Right cardiac atrium (tissue), 5 donors: ENCODE measurements around the gene CAND1. TPM values are rescaled to one million over a fixed set of nuclear protein-coding genes. Genes with fewer than 3 reads are reported as not detected.

Source experiments
- ATAC-seq, 2 donors: fragments of 200-7000 bp; cut with Tn5 transposase; one replicate each; pipeline versions ENCODE4 v1.8.0 to v1.9.1; 2020; ENCODE audit warnings: moderate library complexity in 2 of 2, mild to moderate bottlenecking in 1 of 2
- DNase-seq, 3 donors: peaks; one replicate each; pipeline ENCODE4 v3.0.0-alpha.2; 2020
- H3K27ac ChIP-seq: one replicate; pipeline ENCODE4 v1.5.1; 2013; ENCODE audit warnings: mild to moderate bottlenecking, low read length, control low read depth, moderate library complexity
- H3K27me3 ChIP-seq: one replicate; pipeline ENCODE4 v1.6.1; 2013; ENCODE audit not compliant: control insufficient read depth, insufficient read depth
- H3K4me1 ChIP-seq: one replicate; pipeline ENCODE4 v1.6.1; 2013; ENCODE audit warnings: low read length; ENCODE audit not compliant: control insufficient read depth, insufficient read depth
- H3K4me3 ChIP-seq: one replicate; pipeline ENCODE4 v1.5.1; 2013; ENCODE audit warnings: low read length, control low read depth
- H3K9me3 ChIP-seq: one replicate; pipeline ENCODE4 v1.6.1; 2013; ENCODE audit warnings: low read length; ENCODE audit not compliant: control insufficient read depth
- WGBS: extraction: QIAGEN DNeasy Blood & Tissue Kit; methylation state at CpG from one replicate; pipeline ENCODE4 v1.1.7; 2013; 5-methylcytosine and 5-hydroxymethylcytosine counted together
- intact Hi-C, 4 donors: fragments of 100-400 bp; cut with DNase I; formaldehyde crosslinking; loops; one replicate each; pipeline versions ENCODE4 v1.11.0 to v1.14.0; 2022 to 2023
- polyA plus RNA-seq: library from polyadenylated mRNA; stranded (reverse); fragments of 200-250 nt; gene quantifications from one replicate; pipeline ENCODE4 v1.2.3, GENCODE V29; 2013
- total RNA-seq, 4 donors: library from RNA; stranded (reverse); fragmentation: NEBNext Ultra II Directional; extraction: Animal tissue kit (Norgen Biotek cat#: 25700); gene quantifications; one replicate each; pipeline ENCODE4 v1.2.1, GENCODE V29; 2021
- donor health status: healthy with polysubstance abuse.
- donor health status: DM: no; HTN: yes; CAD: no.
- donor health status: DM: no; HTN: no; CAD: no.
- donor health status: DM: no; HTN: yes; CAD: no; lungs with severe emphysema.
- donor health status: DM: yes; HTN: yes; CAD: no.

Gene CAND1
- total and polyA plus RNA-seq, 5 donors, result 12.9 to 72.6 (median 53.3) TPM

- Histone ChIP-seq H3K27ac (no peak overlapping the region), H3K4me1 (no peaks in the 10 kb centered on the region), H3K27me3 (no peaks in the 10 kb centered on the region), H3K4me3 (no peak overlapping the region), H3K9me3 (no peaks in the 10 kb centered on the region)
- DNase-seq, result no peak
- no peak for ATAC-seq
- intact Hi-C loops, result no loop called here
- WGBS, result 89% methylated on average over 12 of the region's 12 CpGs
These were observed 14.7 kb upstream of the CAND1 start for GRCh38 chr12:67254372-67255026.

- DNase-seq (no peak), ATAC-seq (no peak)
- intact Hi-C loops, result no loop called here
- Histone ChIP-seq H3K27ac (no peak overlapping the region), H3K4me1 (no peaks in the 10 kb centered on the region), H3K27me3 (no peaks in the 10 kb centered on the region), H3K4me3 (no peak overlapping the region), H3K9me3 (no peaks in the 10 kb centered on the region)
- WGBS, result 75% methylated on average over 5 of the region's 5 CpGs
These were observed 12.5 kb upstream of the CAND1 start for GRCh38 chr12:67256649-67257048.

DNA sequence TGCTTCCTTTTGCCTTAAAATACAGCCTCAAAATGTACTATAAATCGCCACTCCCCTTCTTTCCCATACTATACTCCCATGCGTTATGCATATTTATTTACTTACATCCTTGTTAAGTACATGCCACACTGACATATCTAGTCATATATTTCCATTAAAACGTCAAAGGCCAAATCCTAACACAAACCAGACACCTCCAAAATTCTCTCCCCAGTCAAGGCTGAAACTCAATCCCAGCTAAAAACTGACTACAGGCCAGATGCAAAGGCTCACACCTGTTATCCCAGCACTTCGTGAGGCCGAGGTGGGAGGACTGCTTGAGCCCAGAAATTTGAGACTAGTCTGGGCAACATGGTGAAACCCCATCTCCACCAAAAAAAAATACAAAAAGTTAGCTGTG lies 5.7 kb upstream of the CAND1 start:
- 67% methylated on average over 5 of the region's 5 CpGs for WGBS
- Histone ChIP-seq H3K4me1 (no peaks in the 10 kb centered on the region), H3K27me3 (no peaks in the 10 kb centered on the region), H3K4me3 (no peak overlapping the region), H3K9me3 (no peaks in the 10 kb centered on the region), H3K27ac (no peak overlapping the region)
- intact Hi-C loops, result no loop called here
- no peak for DNase-seq
- no peak for ATAC-seq

- intact Hi-C loops, result no loop called here
- DNase-seq (peak; percentile 84 to 90 (median 86)), ATAC-seq (peak; percentile 93 to 94)
- no peaks in the 10 kb centered on the region for H3K4me1 ChIP-seq
- peak overlapping the region; percentile 57 for H3K4me3 ChIP-seq
- H3K9me3 ChIP-seq, result no peaks in the 10 kb centered on the region
- no peaks in the 10 kb centered on the region for H3K27me3 ChIP-seq
- peak overlapping the region; percentile 80 for H3K27ac ChIP-seq
- 2% methylated on average over 19 of the region's 19 CpGs for WGBS
These were observed 743 bp upstream of the CAND1 start for GRCh38 chr12:67268335-67268895.

DNA sequence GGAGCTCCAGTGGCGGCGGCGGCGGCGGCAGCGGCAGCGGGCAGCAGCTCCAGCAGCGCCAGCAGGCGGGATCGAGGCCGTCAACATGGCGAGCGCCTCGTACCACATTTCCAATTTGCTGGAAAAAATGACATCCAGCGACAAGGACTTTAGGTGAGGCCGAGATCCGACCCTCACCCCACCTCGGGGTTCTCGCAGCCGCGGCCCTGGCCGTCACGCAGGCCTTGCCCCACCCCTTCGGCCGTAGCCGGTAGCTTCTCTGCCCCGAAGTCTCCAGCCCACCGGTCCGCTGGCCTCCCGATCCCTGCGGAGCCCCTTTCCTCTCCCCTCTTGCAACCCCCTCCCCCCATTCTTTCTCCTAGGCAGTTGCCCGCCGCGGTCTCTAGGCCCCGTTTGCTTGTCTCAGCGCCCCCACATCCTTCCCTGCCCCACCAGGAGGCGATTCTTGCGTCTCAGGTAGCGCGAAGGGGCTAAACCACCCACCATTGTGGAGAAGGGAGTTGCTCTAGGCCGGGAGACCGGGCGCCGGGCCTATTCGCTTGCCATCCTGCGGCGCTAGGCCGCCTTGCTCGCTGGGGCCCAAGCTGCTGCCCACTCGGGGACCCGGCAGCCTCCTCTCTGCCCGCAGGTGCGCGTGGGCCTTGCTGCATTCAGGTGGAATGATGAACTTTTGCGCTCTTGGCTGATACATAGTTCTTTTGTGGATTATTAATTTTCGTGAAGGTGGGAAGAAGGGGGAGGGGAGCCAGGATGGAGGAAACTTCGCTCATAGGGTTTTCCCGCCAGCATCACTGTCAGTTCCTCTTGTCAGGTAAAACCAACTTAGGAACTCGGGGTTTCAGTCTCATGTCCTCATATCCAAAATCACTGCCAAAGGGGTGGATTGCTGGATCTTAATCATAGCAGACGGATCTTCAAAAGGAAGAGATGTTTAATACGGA lies 745 bp downstream of the CAND1 start:
- Histone ChIP-seq H3K9me3 (no peaks in the 10 kb centered on the region), H3K27ac (peak overlapping the region; percentile 84), H3K4me1 (no peaks in the 10 kb centered on the region), H3K27me3 (no peaks in the 10 kb centered on the region), H3K4me3 (peak overlapping the region; percentile 80)
- DNase-seq, result peak; percentile 49 to 82 (median 76)
- intact Hi-C loops, result no loop called here
- peak; percentile 19 to 42 for ATAC-seq
- WGBS, result under 1% methylated on average over 61 of the region's 61 CpGs

DNA sequence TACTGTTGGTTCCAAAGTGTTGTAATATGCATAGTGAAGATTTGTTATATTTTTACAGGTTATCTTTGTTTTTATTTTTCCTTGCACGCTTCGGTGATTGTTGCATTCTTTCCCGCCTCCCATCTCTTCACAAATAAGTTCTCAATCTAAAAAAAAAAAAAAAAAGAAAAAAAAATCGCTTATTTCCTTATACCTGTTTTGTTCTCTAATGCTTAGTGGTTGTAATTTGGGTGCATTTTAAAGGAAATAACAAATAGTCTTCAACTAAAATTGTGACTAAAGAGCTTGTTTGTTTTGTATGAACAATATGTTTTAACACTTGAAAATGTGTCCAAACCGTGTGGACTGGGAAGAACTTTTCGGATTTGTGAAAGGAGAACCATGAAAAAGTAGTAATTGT lies 1.5 kb downstream of the CAND1 start:
- Histone ChIP-seq H3K27me3 (no peaks in the 10 kb centered on the region), H3K9me3 (no peaks in the 10 kb centered on the region), H3K27ac (no peak overlapping the region), H3K4me3 (peak overlapping the region; percentile 80), H3K4me1 (no peaks in the 10 kb centered on the region)
- 4% methylated on average over 6 of the region's 6 CpGs for WGBS
- DNase-seq (no peak), ATAC-seq (no peak)
- intact Hi-C loops, result no loop called here

DNA sequence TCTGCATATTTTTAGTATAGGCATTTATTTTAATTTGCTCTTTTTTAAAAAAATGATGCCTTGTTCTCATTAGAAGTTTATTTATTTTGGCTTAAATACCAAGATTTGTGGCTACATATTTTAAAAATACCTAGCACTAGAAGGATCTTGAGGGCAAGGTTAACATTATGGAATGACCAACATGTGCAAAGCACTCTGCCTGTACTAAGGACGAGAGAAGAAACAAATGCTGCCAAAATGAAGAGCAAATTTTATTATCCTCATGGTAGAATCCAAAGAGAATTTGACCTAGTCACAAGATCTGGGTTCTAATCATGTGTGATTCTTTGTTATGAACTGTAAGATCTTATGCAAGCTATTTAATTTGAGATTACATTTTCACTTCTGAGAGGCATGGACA lies 2.8 kb downstream of the CAND1 start:
- no peak for ATAC-seq
- intact Hi-C loops, result no loop called here
- Histone ChIP-seq H3K27me3 (no peaks in the 10 kb centered on the region), H3K4me1 (no peaks in the 10 kb centered on the region), H3K27ac (no peak overlapping the region), H3K4me3 (no peak overlapping the region), H3K9me3 (no peaks in the 10 kb centered on the region)
- 36% methylated on average over 1 of the region's 1 CpG for WGBS
- no peak for DNase-seq

- H3K4me3 ChIP-seq, result no peak overlapping the region
- no peaks in the 10 kb centered on the region for H3K9me3 ChIP-seq
- no peaks in the 10 kb centered on the region for H3K4me1 ChIP-seq
- H3K27me3 ChIP-seq, result no peaks in the 10 kb centered on the region
- DNase-seq (no peak), ATAC-seq (no peak)
- H3K27ac ChIP-seq, result no peak overlapping the region
- 27% methylated on average over 3 of the region's 3 CpGs for WGBS
- intact Hi-C loops, result no loop called here
These were observed 5.0 kb downstream of the CAND1 start for GRCh38 chr12:67274186-67274585.

DNA sequence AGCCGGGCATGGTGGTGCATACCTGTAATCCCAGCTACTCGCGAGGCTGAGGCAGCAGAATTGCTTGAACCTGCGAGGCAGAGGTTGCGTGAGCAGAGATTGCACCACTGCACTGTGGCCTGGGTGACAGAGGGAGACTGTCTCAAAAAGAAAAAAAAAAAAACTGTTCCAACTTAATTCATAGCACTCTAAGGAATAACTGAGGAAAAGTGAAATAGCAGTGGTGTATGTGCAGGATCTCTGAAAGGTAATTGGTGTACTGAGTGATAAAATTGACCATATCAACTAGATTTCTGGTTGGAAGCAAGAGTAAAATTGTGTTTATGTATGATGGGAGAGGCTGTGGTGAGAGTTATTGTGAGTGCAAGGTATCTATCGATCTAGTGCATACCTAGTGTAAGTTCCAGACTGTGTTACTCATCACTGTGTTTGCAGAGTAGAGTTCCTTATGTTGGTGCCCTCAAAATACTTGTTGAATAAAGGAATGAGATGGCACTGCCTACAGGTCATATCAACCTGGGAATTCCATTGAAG lies 6.3 kb downstream of the CAND1 start:
- 88% methylated on average over 6 of the region's 6 CpGs for WGBS
- intact Hi-C loops, result no loop called here
- Histone ChIP-seq H3K9me3 (no peaks in the 10 kb centered on the region), H3K4me3 (no peak overlapping the region), H3K27me3 (no peaks in the 10 kb centered on the region), H3K27ac (no peak overlapping the region), H3K4me1 (no peaks in the 10 kb centered on the region)
- DNase-seq (no peak), ATAC-seq (no peak)

- DNase-seq, result no peak
- 77% methylated on average over 3 of the region's 3 CpGs for WGBS
- Histone ChIP-seq H3K4me1 (peaks cover 2% of the 10 kb centered on the region), H3K27ac (no peak overlapping the region), H3K4me3 (no peak overlapping the region), H3K9me3 (no peaks in the 10 kb centered on the region), H3K27me3 (no peaks in the 10 kb centered on the region)
- no peak for ATAC-seq
- intact Hi-C loops, result no loop called here
These were observed 7.3 kb downstream of the CAND1 start for GRCh38 chr12:67276421-67276820.

- H3K27ac ChIP-seq, result no peak overlapping the region
- intact Hi-C loops, result no loop called here
- no peak overlapping the region for H3K4me3 ChIP-seq
- no peak for ATAC-seq
- 44% methylated on average over 1 of the region's 1 CpG for WGBS
- no peaks in the 10 kb centered on the region for H3K9me3 ChIP-seq
- peaks cover 2% of the 10 kb centered on the region for H3K4me1 ChIP-seq
- H3K27me3 ChIP-seq, result no peaks in the 10 kb centered on the region
- DNase-seq, result no peak
These were observed 10.5 kb downstream of the CAND1 start for GRCh38 chr12:67279637-67280036.
